T-helper 1 cell treated with Interleukin-12 subunit alpha and Interleukin-12 subunit beta and Interleukin-4 antibody, amounts not matched to agents 30 μg/mL and 1 μg/mL, for 36 hours (primary cell): ENCODE measurements around the gene IL19.

Experiments
- H3K27ac Mint-ChIP-seq: one replicate; pipeline ENCODE4 v1.8.0; 2021; ENCODE audit warnings: mild to moderate bottlenecking, mixed read lengths
- H3K27me3 Mint-ChIP-seq: one replicate; pipeline ENCODE4 v1.8.0; 2021; ENCODE audit warnings: low read depth, mixed read lengths
- H3K36me3 Mint-ChIP-seq: one replicate; pipeline ENCODE4 v1.8.0; 2021; ENCODE audit warnings: low read depth, mixed read lengths
- H3K4me1 Mint-ChIP-seq: one replicate; pipeline ENCODE4 v1.8.0; 2021; ENCODE audit warnings: low read depth, mixed read lengths
- H3K4me3 Mint-ChIP-seq: one replicate; pipeline ENCODE4 v1.8.0; 2021; ENCODE audit warnings: mild to moderate bottlenecking, moderate library complexity, mixed read lengths
- H3K9me3 Mint-ChIP-seq: one replicate; pipeline ENCODE4 v1.8.0; 2021; ENCODE audit warnings: mixed read lengths

Gene IL19

GRCh38 chr1:206875752-206876377, 105.3 kb downstream of the IL19 start:
- peaks cover 57% of the 10 kb centered on the region for H3K9me3 Mint-ChIP-seq
- H3K27ac Mint-ChIP-seq = no peak overlapping the region
- no peaks in the 10 kb centered on the region for H3K4me1 Mint-ChIP-seq
- H3K4me3 Mint-ChIP-seq = no peak overlapping the region
- peaks cover 8% of the 10 kb centered on the region for H3K27me3 Mint-ChIP-seq
- peaks cover 21% of the 10 kb centered on the region for H3K36me3 Mint-ChIP-seq

GRCh38 chr1:206878456-206878855, 107.9 kb downstream of the IL19 start:
- peaks cover 44% of the 10 kb centered on the region for H3K9me3 Mint-ChIP-seq
- H3K27ac Mint-ChIP-seq = no peak overlapping the region
- H3K27me3 Mint-ChIP-seq = peaks cover 16% of the 10 kb centered on the region
- H3K4me1 Mint-ChIP-seq = no peaks in the 10 kb centered on the region
- no peak overlapping the region for H3K4me3 Mint-ChIP-seq
- H3K36me3 Mint-ChIP-seq = peaks cover 16% of the 10 kb centered on the region

GRCh38 chr1:206880314-206880713, 109.7 kb downstream of the IL19 start:
- Mint-ChIP-seq H3K9me3 (peaks cover 38% of the 10 kb centered on the region), H3K27ac (no peak overlapping the region), H3K27me3 (peaks cover 23% of the 10 kb centered on the region), H3K36me3 (peaks cover 15% of the 10 kb centered on the region), H3K4me3 (no peak overlapping the region), H3K4me1 (no peaks in the 10 kb centered on the region)

GRCh38 chr1:206882555-206882954, 112.0 kb downstream of the IL19 start:
- Mint-ChIP-seq H3K27ac (no peak overlapping the region), H3K9me3 (peaks cover 19% of the 10 kb centered on the region), H3K4me3 (no peak overlapping the region), H3K4me1 (peaks cover 1% of the 10 kb centered on the region), H3K36me3 (peaks cover 12% of the 10 kb centered on the region), H3K27me3 (peaks cover 23% of the 10 kb centered on the region)

GRCh38 chr1:206883160-206883559, 112.6 kb downstream of the IL19 start:
- no peak overlapping the region for H3K27ac Mint-ChIP-seq
- peaks cover 25% of the 10 kb centered on the region for H3K27me3 Mint-ChIP-seq
- no peak overlapping the region for H3K4me3 Mint-ChIP-seq
- H3K9me3 Mint-ChIP-seq = peaks cover 14% of the 10 kb centered on the region
- peaks cover 9% of the 10 kb centered on the region for H3K36me3 Mint-ChIP-seq
- peaks cover 1% of the 10 kb centered on the region for H3K4me1 Mint-ChIP-seq

- no peak overlapping the region for H3K27ac Mint-ChIP-seq
- H3K27me3 Mint-ChIP-seq = peaks cover 25% of the 10 kb centered on the region
- peaks cover 4% of the 10 kb centered on the region for H3K36me3 Mint-ChIP-seq
- peaks cover 7% of the 10 kb centered on the region for H3K9me3 Mint-ChIP-seq
- H3K4me1 Mint-ChIP-seq = peaks cover 1% of the 10 kb centered on the region
- H3K4me3 Mint-ChIP-seq = no peak overlapping the region
Measured at GRCh38 chr1:206883876-206884275, 113.3 kb downstream of the IL19 start.

GRCh38 chr1:206885341-206886060, 114.9 kb downstream of the IL19 start:
- no peaks in the 10 kb centered on the region for H3K36me3 Mint-ChIP-seq
- no peak overlapping the region for H3K27ac Mint-ChIP-seq
- H3K4me3 Mint-ChIP-seq = no peak overlapping the region
- H3K27me3 Mint-ChIP-seq = peaks cover 25% of the 10 kb centered on the region
- H3K9me3 Mint-ChIP-seq = no peaks in the 10 kb centered on the region
- peaks cover 14% of the 10 kb centered on the region for H3K4me1 Mint-ChIP-seq

- no peaks in the 10 kb centered on the region for H3K36me3 Mint-ChIP-seq
- H3K27me3 Mint-ChIP-seq = peaks cover 25% of the 10 kb centered on the region
- no peak overlapping the region for H3K27ac Mint-ChIP-seq
- H3K4me1 Mint-ChIP-seq = peaks cover 22% of the 10 kb centered on the region
- no peak overlapping the region for H3K4me3 Mint-ChIP-seq
- no peaks in the 10 kb centered on the region for H3K9me3 Mint-ChIP-seq
Measured at GRCh38 chr1:206886831-206887230, 116.3 kb downstream of the IL19 start.

- no peak overlapping the region for H3K4me3 Mint-ChIP-seq
- H3K4me1 Mint-ChIP-seq = peaks cover 23% of the 10 kb centered on the region
- H3K27ac Mint-ChIP-seq = no peak overlapping the region
- H3K9me3 Mint-ChIP-seq = no peaks in the 10 kb centered on the region
- H3K27me3 Mint-ChIP-seq = peaks cover 23% of the 10 kb centered on the region
- H3K36me3 Mint-ChIP-seq = no peaks in the 10 kb centered on the region
Measured at GRCh38 chr1:206887701-206888100, 117.1 kb downstream of the IL19 start.

- no peak overlapping the region for H3K27ac Mint-ChIP-seq
- peaks cover 29% of the 10 kb centered on the region for H3K4me1 Mint-ChIP-seq
- no peak overlapping the region for H3K4me3 Mint-ChIP-seq
- no peaks in the 10 kb centered on the region for H3K9me3 Mint-ChIP-seq
- peaks cover 13% of the 10 kb centered on the region for H3K27me3 Mint-ChIP-seq
- H3K36me3 Mint-ChIP-seq = no peaks in the 10 kb centered on the region
Measured at GRCh38 chr1:206890125-206891060, 119.8 kb downstream of the IL19 start.

- H3K9me3 Mint-ChIP-seq = no peaks in the 10 kb centered on the region
- peaks cover 13% of the 10 kb centered on the region for H3K27me3 Mint-ChIP-seq
- no peaks in the 10 kb centered on the region for H3K36me3 Mint-ChIP-seq
- no peak overlapping the region for H3K27ac Mint-ChIP-seq
- H3K4me1 Mint-ChIP-seq = peaks cover 30% of the 10 kb centered on the region
- no peak overlapping the region for H3K4me3 Mint-ChIP-seq
Measured at GRCh38 chr1:206891412-206891811, 120.8 kb downstream of the IL19 start.
